ENCODE results near the gene ARHGEF25.

ARHGEF25 gene

GRCh38 chr12:57580466-57580795, 30.8 kb upstream of the ARHGEF25 start:
- Histone ChIP-seq H3K27me3 (ENCODE audit: insufficient read depth, poor library complexity, severe bottlenecking) (no peaks in the 10 kb centered on the region), H3K27ac (replicated peaks) (no peak overlapping the region), H3K4me3 (replicated peaks; ENCODE audit: insufficient read depth, low read length) (no peak overlapping the region)
- no peak for TF ChIP-seq GABPA (IDR thresholded peaks at IDR 0.05; ENCODE audit: low read depth)
- DNase-seq (ENCODE audit: low read depth in 1 of 2, low spot score in 1 of 2), result no peak

- no peak overlapping the region for H3K27ac ChIP-seq (replicated peaks)
- DNase-seq (ENCODE audit: low read depth in 1 of 2, low spot score in 1 of 2), result no peak
- no peak for TF ChIP-seq GABPA (IDR thresholded peaks at IDR 0.05; ENCODE audit: low read depth)
- no peak for TF ChIP-seq REST (IDR thresholded peaks at IDR 0.05; ENCODE audit: insufficient replicate concordance, low read depth)
- TF ChIP-seq SPI1 (IDR thresholded peaks at IDR 0.05; ENCODE audit: borderline replicate concordance, low read depth), result no peak
- no peak for TF ChIP-seq POLR2AphosphoS5 (IDR thresholded peaks at IDR 0.05; ENCODE audit: low read depth)
- TF ChIP-seq CTCF (IDR thresholded peaks at IDR 0.05; ENCODE audit: insufficient read depth, low read length), result no peak
- H3K27me3 ChIP-seq (ENCODE audit: insufficient read depth, poor library complexity, severe bottlenecking), result peaks cover 6% of the 10 kb centered on the region
- no peak overlapping the region for H3K4me3 ChIP-seq (replicated peaks; ENCODE audit: insufficient read depth, low read length)
These were observed 29.4 kb upstream of the ARHGEF25 start for GRCh38 chr12:57581802-57582201.

- TF ChIP-seq SPI1 (IDR thresholded peaks at IDR 0.05; ENCODE audit: borderline replicate concordance, low read depth) (no peak), POLR2AphosphoS5 (IDR thresholded peaks at IDR 0.05; ENCODE audit: low read depth) (no peak), CTCF (IDR thresholded peaks at IDR 0.05; ENCODE audit: insufficient read depth, low read length) (no peak), REST (IDR thresholded peaks at IDR 0.05; ENCODE audit: insufficient replicate concordance, low read depth) (no peak), GABPA (IDR thresholded peaks at IDR 0.05; ENCODE audit: low read depth) (no peak)
- H3K27me3 ChIP-seq (ENCODE audit: insufficient read depth, poor library complexity, severe bottlenecking), result peaks cover 6% of the 10 kb centered on the region
- no peak overlapping the region for H3K27ac ChIP-seq (replicated peaks)
- DNase-seq (ENCODE audit: low read depth in 1 of 2, low spot score in 1 of 2), result no peak
- H3K4me3 ChIP-seq (replicated peaks; ENCODE audit: insufficient read depth, low read length), result no peak overlapping the region
These were observed 28.8 kb upstream of the ARHGEF25 start for GRCh38 chr12:57582440-57582839.

- DNase-seq (ENCODE audit: low read depth in 1 of 2, low spot score in 1 of 2), result peak; percentile 59 to 75
- Histone ChIP-seq H3K27me3 (ENCODE audit: insufficient read depth, poor library complexity, severe bottlenecking) (peaks cover 6% of the 10 kb centered on the region), H3K27ac (replicated peaks) (no peak overlapping the region), H3K4me3 (replicated peaks; ENCODE audit: insufficient read depth, low read length) (no peak overlapping the region)
- peak; percentile 90 for TF ChIP-seq CTCF (IDR thresholded peaks at IDR 0.05; ENCODE audit: insufficient read depth, low read length)
- no peak for TF ChIP-seq POLR2AphosphoS5 (IDR thresholded peaks at IDR 0.05; ENCODE audit: low read depth)
- no peak for TF ChIP-seq REST (IDR thresholded peaks at IDR 0.05; ENCODE audit: insufficient replicate concordance, low read depth)
These were observed 28.0 kb upstream of the ARHGEF25 start for GRCh38 chr12:57583008-57583831.

Data from HL-60 (cell line).